GM12878 (cell line): ENCODE data around the gene STPG4. TPM values are rescaled to one million over a fixed set of nuclear protein-coding genes. Genes with fewer than 3 reads are reported as not detected.
"Not testable (repeated sequence)": the region's sequence is repeated elsewhere in the genome, so short reads cannot be mapped to it uniquely, and the experiment has no call there.

Experiments used
- ATAC-seq: fragments of 200-7000 bp; cut with Tn5 transposase; 3 replicates; pipeline ENCODE4 v1.9.1; 2020; ENCODE audit warnings: mild to moderate bottlenecking, moderate library complexity
- BruUV-seq: library from RNA; stranded (reverse); fragments of 400-500 nt; replicated peaks from 2 replicates; lab custom pipeline; 2021; lab: Mats Ljungman, UMichigan
- CTCF ChIA-PET: fragments of 300-600 bp; sonication (Branson Sonifier 250); formaldehyde crosslinking; extraction: SDS; loops from one replicate; lab custom pipeline; 2021; ENCODE audit warnings: inconsistent platforms; lab: Yijun Ruan, JAX
- POLR2A ChIA-PET: fragments of 350-600 bp; formaldehyde crosslinking; extraction: SDS; loops from one replicate; lab custom pipeline; 2021; ENCODE audit warnings: inconsistent platforms; lab: Charles Lee
- RAD21 ChIA-PET: fragments of 300-600 bp; sonication (Branson Sonifier 250); formaldehyde crosslinking; loops from one replicate; lab custom pipeline; 2023; ENCODE audit warnings: antibody characterized with exemption; ENCODE audit not compliant: unreplicated experiment; lab: Charles Lee
- SMC1A ChIA-PET: fragments of 300-600 bp; sonication (Branson Sonifier 250); formaldehyde crosslinking; loops from one replicate; lab custom pipeline; 2023; ENCODE audit not compliant: unreplicated experiment, uncharacterized antibody; lab: Charles Lee
- DNase-seq: peaks from one replicate; pipeline ENCODE4 v3.0.0-alpha.2; 2011; ENCODE audit warnings: low read depth, low spot score
- FAIRE-seq: peaks from 3 replicates; lab custom pipeline; 2011; peaks lifted over from hg19 to GRCh38; lab: Jason Lieb, UNC
- H2AFZ ChIP-seq: 2 replicates; pipeline ENCODE4 v1.6.0; 2011; ENCODE audit warnings: low read depth, low read length, control low read depth; ENCODE audit not compliant: control insufficient read depth
- H3K27ac ChIP-seq: 2 replicates; pipeline ENCODE4 v1.5.1; 2011; ENCODE audit warnings: control low read depth; ENCODE audit not compliant: control insufficient read depth, insufficient read depth
- H3K27me3 ChIP-seq, 2 experiments: replicated peaks in 1 of 2; 2 replicates each; pipeline versions ENCODE4 v1.6.0 to v1.6.1; 2011; ENCODE audit warnings: low read length in 1 of 2; ENCODE audit not compliant: control insufficient read depth in 2 of 2, insufficient read depth in 2 of 2
- H3K36me3 ChIP-seq, 2 experiments: 2 replicates each; pipeline ENCODE4 v1.5.1; 2011; ENCODE audit warnings: low read length in 1 of 2; ENCODE audit not compliant: control insufficient read depth in 2 of 2, insufficient read depth in 2 of 2
- H3K4me1 ChIP-seq: 2 replicates; pipeline ENCODE4 v1.6.1; 2011; ENCODE audit warnings: mild to moderate bottlenecking, low read length, moderate library complexity, mixed read lengths; ENCODE audit not compliant: control insufficient read depth, insufficient read depth
- H3K4me2 ChIP-seq: 2 replicates; pipeline ENCODE4 v1.6.0; 2011; ENCODE audit warnings: control low read depth; ENCODE audit not compliant: control insufficient read depth, insufficient read depth
- H3K4me3 ChIP-seq: fragments of 200-600 bp; sonication (generic); 2 replicates; pipeline ENCODE4 v1.5.1; 2016
- H3K79me2 ChIP-seq: 2 replicates; pipeline ENCODE4 v1.6.0; 2011; ENCODE audit warnings: low read length; ENCODE audit not compliant: control insufficient read depth, insufficient read depth
- H3K9ac ChIP-seq: 2 replicates; pipeline ENCODE4 v1.8.0; 2011; ENCODE audit warnings: low read length, control low read depth, mixed read lengths; ENCODE audit not compliant: control insufficient read depth, insufficient read depth
- H3K9me3 ChIP-seq: replicated peaks from 3 replicates; pipeline ENCODE4 v1.5.1; 2011; ENCODE audit warnings: mild to moderate bottlenecking, low read length; ENCODE audit not compliant: control insufficient read depth, insufficient read depth
- H4K20me1 ChIP-seq: 2 replicates; pipeline ENCODE4 v1.6.0; 2011; ENCODE audit not compliant: control insufficient read depth, insufficient read depth
- BCL3 ChIP-seq: IDR thresholded peaks from 2 replicates; pipeline ENCODE4 v1.6.1; 2011; ENCODE audit warnings: borderline replicate concordance, low read depth, mild to moderate bottlenecking, moderate library complexity, low read length; ENCODE audit not compliant: insufficient read depth, poor library complexity, severe bottlenecking
- CEBPZ ChIP-seq: fragments of 150-350 bp; IDR thresholded peaks from 2 replicates; pipeline ENCODE4 v1.6.1; 2016; ENCODE audit warnings: low read depth, low read length
- FOS ChIP-seq: IDR thresholded peaks from 3 replicates; pipeline ENCODE4 v1.6.1; 2011; ENCODE audit warnings: borderline replicate concordance; ENCODE audit not compliant: insufficient read length; ENCODE audit errors: extremely low read depth
- GATAD2B ChIP-seq: fragments of 450-650 bp; conservative IDR thresholded peaks from 2 replicates; pipeline ENCODE4 v1.6.1; 2017; ENCODE audit warnings: low read depth, mild to moderate bottlenecking, moderate library complexity
- NBN ChIP-seq: fragments of 450-650 bp; IDR thresholded peaks from 2 replicates; pipeline ENCODE4 v1.6.1; 2016
- NR2F1 ChIP-seq: fragments of 450-650 bp; conservative IDR thresholded peaks from 2 replicates; pipeline ENCODE4 v1.6.1; 2017; ENCODE audit warnings: mild to moderate bottlenecking
- PML ChIP-seq: IDR thresholded peaks from 2 replicates; pipeline ENCODE4 v1.6.1; 2012; ENCODE audit warnings: low read length, inconsistent platforms
- POLR2AphosphoS2 ChIP-seq: IDR thresholded peaks from 2 replicates; pipeline ENCODE4 v1.6.1; 2011; ENCODE audit warnings: low read depth, mild to moderate bottlenecking, low read length, improper control_type of control experiment, moderate library complexity
- RAD21 ChIP-seq: IDR thresholded peaks from 2 replicates; pipeline ENCODE4 v1.6.1; 2011; ENCODE audit warnings: mild to moderate bottlenecking, low read depth, low read length, moderate library complexity; ENCODE audit not compliant: insufficient read depth
- RUNX3 ChIP-seq: IDR thresholded peaks from 2 replicates; pipeline ENCODE4 v1.6.1; 2012; ENCODE audit warnings: low read length, inconsistent platforms
- ZNF207 ChIP-seq: fragments of 450-650 bp; IDR thresholded peaks from 2 replicates; pipeline ENCODE4 v1.6.1; 2014; ENCODE audit warnings: antibody characterized with exemption, mild to moderate bottlenecking, borderline replicate concordance
- ZNF217 ChIP-seq: fragments of 450-650 bp; IDR thresholded peaks from 2 replicates; pipeline ENCODE4 v1.6.1; 2017; ENCODE audit warnings: antibody characterized with exemption, mild to moderate bottlenecking
- WGBS: methylation state at CpG from one replicate; pipeline ENCODE4 v1.1.6; 2016; ENCODE audit warnings: low lambda C conversion rate; ENCODE audit not compliant: insufficient replicate concordance, insufficient coverage; ENCODE audit errors: missing lambda C conversion rate; 5-methylcytosine and 5-hydroxymethylcytosine counted together
- in situ Hi-C: fragments of 300-500 bp; cut with MboI; formaldehyde crosslinking; loops from 9 replicates; pipeline ENCODE4 v1.14.3; 2018; ENCODE audit warnings: mixed read lengths
- intact Hi-C: fragments of 100-400 bp; cut with micrococcal nuclease; formaldehyde crosslinking; loops from one replicate; pipeline ENCODE4 v1.14.2; 2022; ENCODE audit not compliant: unreplicated experiment
- polyA plus RNA-seq, 11 experiments: library from polyadenylated mRNA; depleted of rRNA in 4 of 11; unstranded in 6 of 11; stranded (reverse) in 5 of 11; fragments of >200 nt; fragmentation: Nextera tagmentation in 4 of 11; fragmentation: Illumina TruSeq in 1 of 11; extraction: Ambion mirVana in 4 of 11; extraction: Trizol in 1 of 11; gene quantifications; 1 replicate in 1 of 11; 2 replicates in 10 of 11; pipeline versions ENCODE4 v1.2.1 to v1.2.3, GENCODE V29; 2011 to 2016; ENCODE audit warnings: inconsistent platforms in 2 of 11, missing spikeins in 2 of 11, low read depth in 1 of 11
- total RNA-seq, 4 experiments: library from RNA; depleted of rRNA in 3 of 4; stranded (reverse); fragments of >200 nt in 3 of 4; fragmentation: Illumina TruSeq in 1 of 4; extraction: Trizol in 1 of 4; gene quantifications; 2 replicates each; pipeline versions ENCODE4 v1.2.1 to v1.2.3, GENCODE V29; 2013 to 2021

STPG4 gene
- total and polyA plus RNA-seq, 10 of the 15 experiments (the other 5 are each of a cell fraction or from before 2014, with no cell fraction given) = 0.10 to 0.29 (median 0.19) TPM; not detected in 3

- Histone ChIP-seq H3K79me2 (no peaks in the 10 kb centered on the region), H3K4me1 (no peaks in the 10 kb centered on the region), H2AFZ (no peak overlapping the region), H4K20me1 (no peaks in the 10 kb centered on the region), H3K4me3 (no peak overlapping the region), H3K27ac (no peak overlapping the region), H3K9ac (no peak overlapping the region), H3K36me3 (no peaks in the 10 kb centered on the region), H3K27me3 (no peaks in the 10 kb centered on the region), H3K4me2 (no peak overlapping the region), H3K9me3 (no peaks in the 10 kb centered on the region; the same call in 2 of the 3 replicates)
- SMC1A ChIA-PET = interaction anchor here (2.7 kb wide), 1 partner anchor 197 kb away, joined by 10 read pairs; no protein-coding TSS in a partner anchor
- CTCF ChIA-PET = interaction anchor here (2.2 kb wide), 1 partner anchor 196 kb away, joined by 13 read pairs; no protein-coding TSS in a partner anchor
- intact Hi-C loops (no loop called here), in situ Hi-C loops (no loop called here)
- RAD21 ChIA-PET = interaction anchor here (1.1 kb wide), 1 partner anchor 196 kb away, joined by 3 read pairs; no protein-coding TSS in a partner anchor
- ATAC-seq = no peak
- TF ChIP-seq BCL3 (no peak), RAD21 (no peak), RUNX3 (no peak), ZNF217 (no peak), ZNF207 (no peak), FOS (no peak), NR2F1 (no peak), PML (no peak), GATAD2B (no peak), CEBPZ (no peak), POLR2AphosphoS2 (no peak), NBN (no peak)
- POLR2A ChIA-PET = no interaction called here
- BruUV-seq = no TSS peak
- FAIRE-seq = no peak
- WGBS = 56% methylated on average over 3 of the region's 3 CpGs
- DNase-seq = no peak
Measured at GRCh38 chr2:47126783-47127182, 28.3 kb downstream of the STPG4 start.

GRCh38 chr2:47124740-47125139 lies 30.4 kb downstream of the STPG4 start:
- DNase-seq, H2AFZ ChIP-seq, H3K4me1 ChIP-seq, in situ Hi-C loops, H3K36me3 ChIP-seq, intact Hi-C loops, H3K9ac ChIP-seq, H3K9me3 ChIP-seq, POLR2A ChIA-PET, H3K27ac ChIP-seq, FAIRE-seq, SMC1A ChIA-PET, H3K79me2 ChIP-seq, BruUV-seq, H4K20me1 ChIP-seq, H3K4me3 ChIP-seq, H3K27me3 ChIP-seq, H3K4me2 ChIP-seq, ATAC-seq: not testable (repeated sequence)
- RAD21 ChIA-PET = interaction anchor here (1.3 kb wide), 1 partner anchor 46 kb away, joined by 3 read pairs; no protein-coding TSS in a partner anchor
- CTCF ChIA-PET = interaction anchor here (0.8 kb wide), 1 partner anchor 199 kb away, joined by 3 read pairs; no protein-coding TSS in a partner anchor
- WGBS = 59% methylated on average over 4 of the region's 4 CpGs
